Activated CD4-positive, alpha-beta T cell treated with anti-CD3 and anti-CD28 coated beads for 24 hours (primary cell): ENCODE results near the gene ALKBH3.

ENCODE experiments used
- DNase-seq, 2 donors: peaks; one replicate each; pipeline ENCODE4 v3.0.0-alpha.2; 2020; ENCODE audit warnings: low read depth in 2 of 2

ALKBH3 gene

GRCh38 chr11:43962383-43963278, 82.0 kb downstream of the ALKBH3 start:
- no peak for DNase-seq

- DNase-seq, result no peak
Measured at GRCh38 chr11:43963279-43963620, 82.6 kb downstream of the ALKBH3 start.

GRCh38 chr11:43967661-43968060, 87.0 kb downstream of the ALKBH3 start:
- DNase-seq, result no peak

- no peak for DNase-seq
Measured at GRCh38 chr11:43968719-43969118, 88.1 kb downstream of the ALKBH3 start.

GRCh38 chr11:43969543-43969942, 88.9 kb downstream of the ALKBH3 start:
- DNase-seq, result no peak
